AG20443 (cell line): ENCODE results near the gene ITGB1BP1.

ENCODE experiments used
- DNase-seq: peaks from one replicate; pipeline ENCODE4 v3.0.0; 2012; ENCODE audit warnings: low spot score, mixed read lengths

ITGB1BP1 gene

GRCh38 chr2:9423100-9423921 lies at the start of gene ITGB1BP1, which contains the start of gene CPSF3:
ITGB1BP1 (minus strand) TSS chr2:9423528; CDS start chr2:9418697, 4,831 bp downstream.
CPSF3 (plus strand) TSS chr2:9423654; CDS start chr2:9423774, 120 bp downstream.
- DNase-seq = peak; percentile 100

- no peak for DNase-seq
Observed at GRCh38 chr2:9472511-9472910, 49.2 kb upstream of the ITGB1BP1 start.

- DNase-seq = no peak
Observed at GRCh38 chr2:9471206-9471605, 47.9 kb upstream of the ITGB1BP1 start.

- no peak for DNase-seq
Observed at GRCh38 chr2:9467687-9468086, 44.4 kb upstream of the ITGB1BP1 start.

GRCh38 chr2:9466147-9466683 lies 42.9 kb upstream of the ITGB1BP1 start:
- DNase-seq = no peak

GRCh38 chr2:9465170-9465569 lies 41.8 kb upstream of the ITGB1BP1 start:
- DNase-seq = no peak

- DNase-seq = no peak
Observed at GRCh38 chr2:9463698-9464034, 40.3 kb upstream of the ITGB1BP1 start.

- no peak for DNase-seq
Observed at GRCh38 chr2:9462886-9463697, 39.8 kb upstream of the ITGB1BP1 start.

GRCh38 chr2:9462313-9462712 lies 39.0 kb upstream of the ITGB1BP1 start:
- no peak for DNase-seq

- no peak for DNase-seq
Observed at GRCh38 chr2:9461079-9461478, 37.8 kb upstream of the ITGB1BP1 start.

GRCh38 chr2:9460441-9461017 lies 37.2 kb upstream of the ITGB1BP1 start:
- DNase-seq = no peak

GRCh38 chr2:9451231-9451630 lies 27.9 kb upstream of the ITGB1BP1 start:
- DNase-seq = no peak

GRCh38 chr2:9445089-9445488 lies 21.8 kb upstream of the ITGB1BP1 start:
- no peak for DNase-seq

- no peak for DNase-seq
Observed at GRCh38 chr2:9443526-9443925, 20.2 kb upstream of the ITGB1BP1 start.

- no peak for DNase-seq
Observed at GRCh38 chr2:9441556-9441955, 18.2 kb upstream of the ITGB1BP1 start.

- peak; percentile 24 for DNase-seq
Observed at GRCh38 chr2:9440058-9440727, 16.9 kb upstream of the ITGB1BP1 start.

- no peak for DNase-seq
Observed at GRCh38 chr2:9439536-9439935, 16.2 kb upstream of the ITGB1BP1 start.

GRCh38 chr2:9434489-9434888 lies 11.2 kb upstream of the ITGB1BP1 start:
- no peak for DNase-seq

- no peak for DNase-seq
Observed at GRCh38 chr2:9430316-9431293, 7.3 kb upstream of the ITGB1BP1 start.

GRCh38 chr2:9428965-9429577 lies 5.7 kb upstream of the ITGB1BP1 start:
- no peak for DNase-seq
